Measurements from ENCODE around the gene COA7.

The COA7 gene

GRCh38 chr1:52635321-52636089, 62.6 kb downstream of the COA7 start:
- no peak for DNase-seq (ENCODE audit: low spot score)

Data from hematopoietic multipotent progenitor cell treated with erythropoietin and hydrocortisone succinate and interleukin-3 and kit ligand, for 15 days (in vitro differentiated cells).